ENCODE measurements around the gene PTPRT.

GRCh38 chr20:42485556-42485955, 704.1 kb downstream of the PTPRT start:
- no peak for TF ChIP-seq EP300 (IDR thresholded peaks at IDR 0.05)
- no peak for TF ChIP-seq POLR2AphosphoS5 (IDR thresholded peaks at IDR 0.05)
- no peak for TF ChIP-seq CTCF (IDR thresholded peaks at IDR 0.05)

Measured in gastroesophageal sphincter (tissue), 3 donors.